HG02623 (cell line): ENCODE measurements around the gene PRKAB1.
"Not testable (repeated sequence)": the region's sequence is repeated elsewhere in the genome, so short reads cannot be mapped to it uniquely, and the experiment has no call there.

Experiments used
- ATAC-seq: cut with Tn5 transposase; IDR thresholded peaks from one replicate; pipeline ENCODE4 v1.9.1; 2021; ENCODE audit warnings: moderate library complexity; ENCODE audit not compliant: unreplicated experiment

The PRKAB1 gene

DNA sequence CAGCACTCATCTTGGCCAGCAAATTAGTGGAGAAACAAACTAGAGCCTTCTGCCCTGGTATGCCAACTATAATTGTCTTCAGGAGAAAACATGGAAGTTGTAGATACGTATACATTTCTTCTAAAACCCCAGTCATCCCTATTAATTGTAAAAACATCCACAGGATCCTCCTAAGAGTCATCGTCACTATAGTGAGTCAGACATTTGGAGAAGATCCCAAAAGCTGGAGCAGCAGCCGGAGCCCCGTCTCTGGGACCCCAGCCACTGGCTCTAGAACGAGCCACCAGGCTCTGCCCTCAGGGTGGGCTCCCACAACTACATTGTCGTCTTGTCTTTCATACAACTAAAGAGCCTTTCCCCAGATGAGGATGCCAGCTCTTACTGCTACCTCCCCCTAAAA, 15.5 kb downstream of the PRKAB1 start:
- no peak for ATAC-seq

GRCh38 chr12:119683816-119684215, 15.9 kb downstream of the PRKAB1 start:
- no peak for ATAC-seq

GRCh38 chr12:119684711-119685369, 16.9 kb downstream of the PRKAB1 start:
- no peak for ATAC-seq

DNA sequence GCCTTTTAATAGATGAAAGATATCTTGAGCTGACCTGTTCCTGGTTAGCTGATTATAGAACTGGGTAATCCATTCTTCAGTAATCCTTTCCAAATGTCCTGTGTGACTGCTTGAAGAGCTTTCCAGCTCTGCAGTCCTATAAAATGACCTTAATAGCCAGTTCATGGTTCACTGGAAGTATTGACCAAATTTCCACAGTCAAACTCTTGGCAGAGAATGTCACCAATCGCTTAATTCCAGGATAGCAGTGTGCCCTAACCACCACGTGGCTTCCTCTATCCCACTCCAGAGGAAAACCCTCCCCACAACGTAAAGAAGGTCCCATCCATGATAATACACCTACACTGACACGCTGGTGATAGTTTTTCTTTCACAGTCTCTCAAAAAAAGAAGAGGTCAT, 17.4 kb downstream of the PRKAB1 start:
- no peak for ATAC-seq

GRCh38 chr12:119686355-119686754, 18.4 kb downstream of the PRKAB1 start:
- ATAC-seq: no peak

DNA sequence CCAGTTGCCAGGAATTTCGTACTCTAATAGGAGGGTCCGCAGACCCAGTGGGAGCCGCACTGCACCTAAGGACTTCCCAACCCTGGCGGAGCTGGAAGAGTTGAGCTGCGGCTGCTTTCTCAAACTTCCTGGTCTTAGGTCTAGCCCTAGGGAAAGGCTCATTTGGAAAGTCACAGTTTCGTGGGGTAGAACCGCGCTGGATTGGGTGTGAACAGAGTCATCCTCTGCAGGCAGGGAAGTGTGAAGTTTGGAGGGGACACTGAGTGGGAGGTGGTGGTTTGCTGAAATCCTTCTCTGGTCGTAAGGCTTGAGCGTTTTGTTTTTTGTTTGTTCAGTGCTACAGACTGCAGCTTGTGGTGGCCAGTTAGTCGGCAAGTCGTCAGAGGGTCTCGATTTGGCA, 18.8 kb downstream of the PRKAB1 start:
- ATAC-seq: no peak

DNA sequence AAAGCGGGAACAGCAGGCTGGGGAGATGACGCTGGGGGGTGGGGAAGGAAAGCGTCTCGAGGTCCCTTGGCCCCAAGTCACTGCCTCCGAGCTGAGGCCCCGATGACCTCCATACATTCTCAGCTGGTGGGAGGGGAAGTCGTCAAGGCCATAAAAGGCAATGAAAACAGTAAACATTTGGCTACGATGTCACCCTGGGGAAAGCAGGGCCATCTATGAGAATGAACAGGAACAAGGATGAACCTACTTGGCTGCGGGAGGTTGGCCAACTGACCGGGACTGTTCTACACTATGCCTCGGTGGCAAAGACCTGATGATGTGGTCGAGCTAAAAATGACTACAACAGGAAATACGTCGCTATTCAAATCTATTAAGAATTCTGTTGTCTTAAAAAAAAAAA, 19.5 kb downstream of the PRKAB1 start:
- no peak for ATAC-seq

GRCh38 chr12:119687879-119688278, 19.9 kb downstream of the PRKAB1 start:
- no peak for ATAC-seq

GRCh38 chr12:119689935-119690500, 22.1 kb downstream of the PRKAB1 start:
- no peak for ATAC-seq

- ATAC-seq: no peak
These were observed 23.4 kb downstream of the PRKAB1 start for GRCh38 chr12:119691202-119691810.

DNA sequence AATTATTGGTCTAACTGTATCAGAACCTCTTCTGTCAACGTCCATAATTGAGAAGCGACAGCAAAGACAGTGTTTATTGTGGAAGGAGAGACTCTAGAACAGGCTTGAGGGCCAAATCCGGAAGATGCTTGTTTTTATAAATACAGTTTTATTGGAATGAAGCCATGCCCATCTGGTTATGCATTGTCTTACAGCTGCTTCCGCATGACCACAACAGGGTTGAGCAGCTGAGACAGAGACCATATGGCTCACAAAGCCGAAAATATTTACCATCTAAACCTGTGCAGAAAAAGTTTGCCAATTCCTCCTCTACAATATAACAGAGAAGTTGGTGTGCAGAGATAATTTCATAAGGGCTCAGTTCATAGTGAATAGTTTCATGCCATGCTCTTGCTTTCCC, 24.5 kb downstream of the PRKAB1 start:
- no peak for ATAC-seq

GRCh38 chr12:119692997-119693396, 25.1 kb downstream of the PRKAB1 start:
- no peak for ATAC-seq

- ATAC-seq: no peak
These were observed 25.6 kb downstream of the PRKAB1 start for GRCh38 chr12:119693511-119693910.

- no peak for ATAC-seq
These were observed 26.2 kb downstream of the PRKAB1 start for GRCh38 chr12:119694111-119694510.

DNA sequence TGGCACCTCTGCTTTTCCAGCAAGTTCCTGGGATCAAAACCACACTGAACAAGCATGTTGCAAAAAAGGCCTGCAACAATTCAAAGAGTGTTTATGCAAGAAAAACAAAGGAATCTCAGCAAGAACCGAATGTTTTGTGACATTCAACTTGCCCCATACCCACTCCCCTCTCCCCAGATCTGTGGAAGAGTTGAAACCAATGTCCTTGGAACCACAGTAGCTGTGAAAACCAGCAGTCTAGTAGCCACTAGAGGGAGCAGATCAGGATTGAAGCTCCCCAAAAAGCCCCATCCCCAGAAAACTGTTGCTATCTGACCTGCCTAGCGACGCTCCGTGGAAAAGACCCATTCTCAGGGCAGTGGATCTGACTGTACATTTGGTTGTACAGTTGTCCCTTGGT, 27.1 kb downstream of the PRKAB1 start:
- ATAC-seq: no peak

DNA sequence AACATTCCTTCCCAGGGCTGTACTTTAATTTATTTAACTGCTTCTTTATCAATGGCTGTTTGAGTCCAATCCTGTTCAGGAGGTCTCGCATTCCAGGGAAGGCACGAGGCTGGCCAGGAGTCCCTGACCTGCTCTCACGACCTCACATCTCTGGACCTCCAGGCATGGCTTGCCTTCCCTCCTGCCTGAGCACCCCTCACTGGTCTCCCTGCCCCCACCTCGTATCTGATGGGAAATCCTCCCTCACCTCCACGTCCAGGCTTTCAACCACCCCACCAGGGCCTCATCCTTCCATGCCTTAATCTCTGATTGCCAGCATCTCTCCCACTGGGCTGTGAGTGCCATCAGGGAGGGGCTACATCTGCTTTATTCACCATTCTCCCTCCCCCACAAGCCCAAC, 29.0 kb downstream of the PRKAB1 start:
- no peak for ATAC-seq

- ATAC-seq: no peak
These were observed 31.3 kb downstream of the PRKAB1 start for GRCh38 chr12:119699199-119699760.

GRCh38 chr12:119700078-119700477, 32.1 kb downstream of the PRKAB1 start:
- no peak for ATAC-seq

- ATAC-seq: no peak
These were observed 36.3 kb downstream of the PRKAB1 start for GRCh38 chr12:119704065-119704747.

DNA sequence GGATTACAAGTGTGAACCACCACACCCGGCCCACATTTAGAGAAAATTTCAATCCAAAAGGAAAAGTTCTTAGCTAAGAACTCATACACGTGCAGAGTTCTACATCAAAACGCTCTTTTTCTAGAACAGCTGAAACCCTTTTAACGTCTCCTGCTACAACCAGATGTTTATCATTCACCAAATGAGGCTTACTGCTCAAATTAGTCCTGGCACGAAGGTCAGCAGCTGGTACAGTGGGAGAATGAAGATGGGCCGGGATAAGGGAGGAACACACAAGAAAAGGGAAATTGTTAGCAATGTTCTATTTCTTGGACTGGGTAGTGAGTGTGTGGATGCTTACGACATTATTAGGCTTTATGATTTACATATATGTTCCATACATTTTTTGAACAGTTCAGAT, 37.2 kb downstream of the PRKAB1 start:
- no peak for ATAC-seq

DNA sequence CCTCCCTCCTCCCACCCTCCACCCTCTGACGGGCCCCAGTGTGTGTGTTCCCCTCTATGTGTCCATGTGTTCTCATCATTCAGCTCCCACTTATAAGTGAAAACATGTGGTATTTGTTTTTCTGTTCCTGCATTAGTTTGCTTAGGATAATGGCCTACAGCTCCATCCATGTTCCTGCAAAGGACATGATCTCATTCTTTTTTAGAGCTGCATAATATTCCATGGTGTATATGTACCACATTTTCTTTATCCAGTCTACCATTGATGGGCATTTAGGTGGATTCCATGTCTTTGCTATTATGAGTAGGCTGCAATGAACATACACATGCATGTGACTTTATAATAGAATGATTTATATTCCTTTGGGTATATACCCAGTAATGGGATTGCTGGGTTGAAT, 38.5 kb downstream of the PRKAB1 start:
- not testable (repeated sequence) for ATAC-seq
